Thyroid gland (tissue), 4 donors: ENCODE data around the gene TTN. TPM values are rescaled to one million over a fixed set of nuclear protein-coding genes. Genes with fewer than 3 reads are reported as not detected.

Experiments
- DNase-seq, 2 donors: peaks; one replicate each; pipeline ENCODE4 v3.0.0-alpha.2; 2019
- H3K27ac ChIP-seq, 3 donors: fragments of 200-600 bp; sonication (generic); 1 replicate in 2 of 3; 2 replicates in 1 of 3; pipeline ENCODE4 v1.5.1; 2016 to 2019; ENCODE audit warnings: mild to moderate bottlenecking in 1 of 3, moderate library complexity in 1 of 3
- H3K27me3 ChIP-seq: fragments of 200-600 bp; sonication (generic); one replicate; pipeline ENCODE4 v1.5.1; 2019
- H3K36me3 ChIP-seq, 2 donors: fragments of 200-600 bp; sonication (generic); one replicate each; pipeline ENCODE4 v1.5.1; 2016 to 2019
- H3K4me1 ChIP-seq, 2 donors: fragments of 200-600 bp; sonication (generic); one replicate each; pipeline ENCODE4 v1.5.1; 2017 to 2019
- H3K4me3 ChIP-seq, 3 donors: fragments of 200-600 bp; sonication (generic); replicated peaks in 1 of 3; 1 replicate in 2 of 3; 2 replicates in 1 of 3; pipeline ENCODE4 v1.5.1; 2016; ENCODE audit warnings: mild to moderate bottlenecking in 1 of 3
- H3K9me3 ChIP-seq: fragments of 200-600 bp; sonication (generic); one replicate; pipeline ENCODE4 v1.5.1; 2017
- POLR2A ChIP-seq, 2 donors: fragments of 450-650 bp; IDR thresholded peaks; one replicate each; pipeline ENCODE4 v1.6.1; 2017; ENCODE audit warnings: antibody characterized with exemption in 2 of 2, mild to moderate bottlenecking in 2 of 2, moderate library complexity in 1 of 2
- WGBS, 2 donors: methylation state at CpG; one replicate each; pipeline ENCODE4 v1.1.5; 2017; 5-methylcytosine and 5-hydroxymethylcytosine counted together
- intact Hi-C: fragments of 100-400 bp; cut with DNase I; formaldehyde crosslinking; loops from one replicate; pipeline ENCODE4 v1.15.1; 2023
- total RNA-seq, 4 donors: library from RNA; depleted of rRNA; stranded (reverse); fragments of >200 nt; gene quantifications; one replicate each; pipeline ENCODE4 v1.2.3, GENCODE V29; 2016
- TF ChIP-seq, protein P1 (sequence below), 6 experiments: fragments of 200-600 bp in 3 of 6; fragments of 450-650 bp in 3 of 6; sonication (generic) in 3 of 6; IDR thresholded peaks; one replicate each; pipeline ENCODE4 v1.5.1; 2016 to 2019; ENCODE audit warnings: antibody characterized with exemption in 6 of 6, mild to moderate bottlenecking in 2 of 6, inconsistent platforms in 1 of 6, moderate library complexity in 1 of 6

Gene TTN
- total RNA-seq, 4 donors from 2014 or later = 6.3 to 11.3 (median 10.3) TPM

DNA sequence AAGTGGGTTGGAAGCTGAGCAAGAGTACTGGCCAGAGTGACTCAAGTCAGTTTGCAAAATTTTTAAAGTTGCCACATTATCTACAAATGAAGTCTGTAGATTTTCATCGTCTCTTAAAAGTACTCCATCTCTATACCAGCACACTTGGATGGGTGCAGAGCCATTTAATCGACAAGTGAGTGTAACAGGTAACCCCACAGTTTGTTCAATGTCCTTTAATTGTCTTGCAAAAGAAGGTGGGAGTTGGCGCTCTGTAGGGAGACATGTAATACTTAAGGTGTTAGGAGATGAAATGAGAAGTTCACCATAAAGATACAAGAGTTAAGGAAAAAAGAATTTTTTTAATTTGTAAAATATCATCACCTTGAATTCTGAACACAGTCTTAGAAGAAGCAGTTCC lies 84.9 kb downstream of the TTN start:
- H3K36me3 ChIP-seq = no peaks in the 10 kb centered on the region
- H3K9me3 ChIP-seq = no peaks in the 10 kb centered on the region
- TF ChIP-seq, protein P1, sequence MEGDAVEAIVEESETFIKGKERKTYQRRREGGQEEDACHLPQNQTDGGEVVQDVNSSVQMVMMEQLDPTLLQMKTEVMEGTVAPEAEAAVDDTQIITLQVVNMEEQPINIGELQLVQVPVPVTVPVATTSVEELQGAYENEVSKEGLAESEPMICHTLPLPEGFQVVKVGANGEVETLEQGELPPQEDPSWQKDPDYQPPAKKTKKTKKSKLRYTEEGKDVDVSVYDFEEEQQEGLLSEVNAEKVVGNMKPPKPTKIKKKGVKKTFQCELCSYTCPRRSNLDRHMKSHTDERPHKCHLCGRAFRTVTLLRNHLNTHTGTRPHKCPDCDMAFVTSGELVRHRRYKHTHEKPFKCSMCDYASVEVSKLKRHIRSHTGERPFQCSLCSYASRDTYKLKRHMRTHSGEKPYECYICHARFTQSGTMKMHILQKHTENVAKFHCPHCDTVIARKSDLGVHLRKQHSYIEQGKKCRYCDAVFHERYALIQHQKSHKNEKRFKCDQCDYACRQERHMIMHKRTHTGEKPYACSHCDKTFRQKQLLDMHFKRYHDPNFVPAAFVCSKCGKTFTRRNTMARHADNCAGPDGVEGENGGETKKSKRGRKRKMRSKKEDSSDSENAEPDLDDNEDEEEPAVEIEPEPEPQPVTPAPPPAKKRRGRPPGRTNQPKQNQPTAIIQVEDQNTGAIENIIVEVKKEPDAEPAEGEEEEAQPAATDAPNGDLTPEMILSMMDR (IDR thresholded peaks at IDR 0.05) = no peak
- TF ChIP-seq POLR2A (IDR thresholded peaks at IDR 0.05) = no peak
- no peaks in the 10 kb centered on the region for H3K27me3 ChIP-seq
- WGBS, 2 donors = 89 to 90% methylated on average over 3 of the region's 3 CpGs
- no peak overlapping the region for H3K27ac ChIP-seq
- intact Hi-C loops = no loop called here
- no peaks in the 10 kb centered on the region for H3K4me1 ChIP-seq
- H3K4me3 ChIP-seq = no peak overlapping the region
- no peak for DNase-seq

DNA sequence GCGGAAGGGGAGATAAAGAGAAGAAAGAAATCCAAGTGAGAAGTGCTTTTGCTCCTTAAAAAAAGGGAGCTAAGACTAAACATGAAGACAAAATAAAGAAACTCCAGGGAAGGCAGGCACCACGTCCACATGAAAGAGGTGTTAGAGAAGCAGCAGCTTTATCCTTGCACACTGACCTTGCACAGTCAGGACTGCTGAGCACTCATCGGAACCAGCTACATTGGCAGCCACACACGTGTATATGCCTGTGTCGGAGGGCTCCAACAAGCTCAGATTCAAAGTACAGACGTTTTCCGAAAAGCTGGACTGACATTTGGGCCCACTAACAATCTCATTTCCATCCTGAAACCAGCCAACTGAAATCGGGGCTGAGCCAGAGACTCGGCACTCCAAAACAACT lies 88.2 kb downstream of the TTN start:
- H3K36me3 ChIP-seq = no peaks in the 10 kb centered on the region
- H3K4me1 ChIP-seq = no peaks in the 10 kb centered on the region
- WGBS, 2 donors = 88 to 91% methylated on average over 9 of the region's 9 CpGs
- intact Hi-C loops = no loop called here
- H3K4me3 ChIP-seq = no peak overlapping the region
- DNase-seq = no peak
- no peak overlapping the region for H3K27ac ChIP-seq
- no peaks in the 10 kb centered on the region for H3K27me3 ChIP-seq
- TF ChIP-seq, protein P1 (IDR thresholded peaks at IDR 0.05) = no peak
- no peak for TF ChIP-seq POLR2A (IDR thresholded peaks at IDR 0.05)
- no peaks in the 10 kb centered on the region for H3K9me3 ChIP-seq

- Histone ChIP-seq H3K36me3 (no peaks in the 10 kb centered on the region), H3K27me3 (no peaks in the 10 kb centered on the region), H3K4me3 (no peak overlapping the region), H3K9me3 (no peaks in the 10 kb centered on the region), H3K4me1 (no peaks in the 10 kb centered on the region), H3K27ac (no peak overlapping the region)
- intact Hi-C loops = no loop called here
- no peak for DNase-seq
- no peak for TF ChIP-seq POLR2A (IDR thresholded peaks at IDR 0.05)
- TF ChIP-seq, protein P1 (IDR thresholded peaks at IDR 0.05) = no peak
- 49 to 50% methylated on average over 2 of the region's 2 CpGs for WGBS, 2 donors
Observed at GRCh38 chr2:178718283-178718682, 88.9 kb downstream of the TTN start.

- H3K36me3 ChIP-seq = no peaks in the 10 kb centered on the region
- DNase-seq = no peak
- H3K27me3 ChIP-seq = no peaks in the 10 kb centered on the region
- no peak overlapping the region for H3K27ac ChIP-seq
- WGBS, 2 donors = 72 to 81% methylated on average over 2 of the region's 2 CpGs
- H3K9me3 ChIP-seq = no peaks in the 10 kb centered on the region
- intact Hi-C loops = no loop called here
- no peaks in the 10 kb centered on the region for H3K4me1 ChIP-seq
- TF ChIP-seq, protein P1 (IDR thresholded peaks at IDR 0.05) = no peak
- no peak for TF ChIP-seq POLR2A (IDR thresholded peaks at IDR 0.05)
- no peak overlapping the region for H3K4me3 ChIP-seq
Observed at GRCh38 chr2:178716394-178716793, 90.8 kb downstream of the TTN start.

DNA sequence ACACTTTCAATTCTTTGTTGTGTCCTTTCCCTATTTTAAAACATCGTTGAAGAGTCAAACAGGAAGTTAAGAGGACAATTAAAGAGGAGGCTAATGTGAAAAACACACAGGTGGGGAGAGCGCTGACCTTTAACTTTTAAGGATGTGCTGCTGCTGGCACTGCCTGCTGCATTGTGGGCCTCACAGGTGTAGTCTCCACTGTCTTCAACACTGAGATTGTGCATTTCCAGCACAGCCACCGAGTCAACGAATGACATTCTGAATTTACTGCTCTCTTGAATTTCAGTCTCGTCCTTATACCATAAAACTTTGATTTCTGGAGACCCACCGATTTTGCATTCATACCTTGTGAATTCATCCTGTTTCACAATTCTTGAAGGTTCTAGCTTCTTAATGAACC lies 91.9 kb downstream of the TTN start:
- no peak for DNase-seq
- intact Hi-C loops = no loop called here
- Histone ChIP-seq H3K27ac (no peak overlapping the region), H3K36me3 (no peaks in the 10 kb centered on the region), H3K9me3 (no peaks in the 10 kb centered on the region), H3K4me1 (no peaks in the 10 kb centered on the region), H3K27me3 (no peaks in the 10 kb centered on the region), H3K4me3 (no peak overlapping the region)
- TF ChIP-seq, protein P1 (IDR thresholded peaks at IDR 0.05) = no peak
- no peak for TF ChIP-seq POLR2A (IDR thresholded peaks at IDR 0.05)
- WGBS, 2 donors = 84 to 87% methylated on average over 6 of the region's 6 CpGs
